NCI-H2107 (cell line): ENCODE measurements around the gene C2CD2.
"Not testable (repeated sequence)": the region's sequence is repeated elsewhere in the genome, so short reads cannot be mapped to it uniquely, and the experiment has no call there.

Experiments used
- DNase-seq: peaks from one replicate; lab custom pipeline; 2025; lab: John Stamatoyannopoulos, UW

C2CD2 gene

GRCh38 chr21:41953831-41954653 lies at the start of gene C2CD2:
Gene C2CD2 (minus strand): TSS chr21:41954018. CDS start chr21:41953648, 370 bp downstream.
- no peak for DNase-seq

- no peak for DNase-seq
Observed at GRCh38 chr21:42003051-42003461, 49.2 kb upstream of the C2CD2 start.

GRCh38 chr21:42002421-42002958 lies 48.7 kb upstream of the C2CD2 start:
- DNase-seq: no peak

- no peak for DNase-seq
Observed at GRCh38 chr21:42001781-42002180, 48.0 kb upstream of the C2CD2 start.

GRCh38 chr21:42000908-42001307 lies 47.1 kb upstream of the C2CD2 start:
- DNase-seq: no peak

- DNase-seq: no peak
Observed at GRCh38 chr21:41997657-41998056, 43.8 kb upstream of the C2CD2 start.

GRCh38 chr21:41995577-41995976 lies 41.8 kb upstream of the C2CD2 start:
- no peak for DNase-seq

- not testable (repeated sequence) for DNase-seq
Observed at GRCh38 chr21:41994613-41995012, 40.8 kb upstream of the C2CD2 start.

GRCh38 chr21:41993744-41994143 lies 39.9 kb upstream of the C2CD2 start:
- DNase-seq: no peak

- DNase-seq: no peak
Observed at GRCh38 chr21:41992576-41992975, 38.8 kb upstream of the C2CD2 start.

GRCh38 chr21:41991659-41992058 lies 37.8 kb upstream of the C2CD2 start:
- no peak for DNase-seq

- DNase-seq: no peak
Observed at GRCh38 chr21:41989698-41990097, 35.9 kb upstream of the C2CD2 start.

GRCh38 chr21:41987310-41987709 lies 33.5 kb upstream of the C2CD2 start:
- no peak for DNase-seq

- DNase-seq: no peak
Observed at GRCh38 chr21:41985662-41986416, 32.0 kb upstream of the C2CD2 start.

GRCh38 chr21:41983229-41983628 lies 29.4 kb upstream of the C2CD2 start:
- DNase-seq: no peak

- DNase-seq: no peak
Observed at GRCh38 chr21:41980561-41980960, 26.7 kb upstream of the C2CD2 start.

GRCh38 chr21:41979751-41980369 lies 26.0 kb upstream of the C2CD2 start:
- DNase-seq: no peak

GRCh38 chr21:41979335-41979734 lies 25.5 kb upstream of the C2CD2 start:
- DNase-seq: no peak

- DNase-seq: no peak
Observed at GRCh38 chr21:41977034-41977950, 23.5 kb upstream of the C2CD2 start.

- no peak for DNase-seq
Observed at GRCh38 chr21:41976611-41977010, 22.8 kb upstream of the C2CD2 start.
